ENCODE data around the gene FCHSD2. TPM values are rescaled to one million over a fixed set of nuclear protein-coding genes. Genes with fewer than 3 reads are reported as not detected.
A peak's percentile ranks its signal among the peaks of the same experiment; 100 is the strongest.

Gene FCHSD2
- total and polyA plus RNA-seq, 9 of the 15 experiments (the other 6 are each of a cell fraction or from before 2014, with no cell fraction given) = 1.8 to 14.7 (median 6.4) TPM

GRCh38 chr11:73143126-73143838 is 1.2 kb upstream of the FCHSD2 start (continued):
- no peak for TF ChIP-seq CHD7 (IDR thresholded peaks at IDR 0.05; ENCODE audit: low read depth, low read length)
- TF ChIP-seq, protein P1, sequence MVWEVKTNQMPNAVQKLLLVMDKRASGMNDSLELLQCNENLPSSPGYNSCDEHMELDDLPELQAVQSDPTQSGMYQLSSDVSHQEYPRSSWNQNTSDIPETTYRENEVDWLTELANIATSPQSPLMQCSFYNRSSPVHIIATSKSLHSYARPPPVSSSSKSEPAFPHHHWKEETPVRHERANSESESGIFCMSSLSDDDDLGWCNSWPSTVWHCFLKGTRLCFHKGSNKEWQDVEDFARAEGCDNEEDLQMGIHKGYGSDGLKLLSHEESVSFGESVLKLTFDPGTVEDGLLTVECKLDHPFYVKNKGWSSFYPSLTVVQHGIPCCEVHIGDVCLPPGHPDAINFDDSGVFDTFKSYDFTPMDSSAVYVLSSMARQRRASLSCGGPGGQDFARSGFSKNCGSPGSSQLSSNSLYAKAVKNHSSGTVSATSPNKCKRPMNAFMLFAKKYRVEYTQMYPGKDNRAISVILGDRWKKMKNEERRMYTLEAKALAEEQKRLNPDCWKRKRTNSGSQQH (CRISPR knock-in tag; IDR thresholded peaks at IDR 0.05) = no peak
- no peak for TF ChIP-seq ZNF324 (CRISPR knock-in tag; IDR thresholded peaks at IDR 0.05)
- no peak for TF ChIP-seq TARDBP (IDR thresholded peaks at IDR 0.05)
- no peak for TF ChIP-seq SRSF1 (IDR thresholded peaks at IDR 0.05; ENCODE audit: low read depth, low read length)
- no peak for TF ChIP-seq ZNF764 (CRISPR knock-in tag; IDR thresholded peaks at IDR 0.05; ENCODE audit: low read depth)
- no peak for TF ChIP-seq SUPT5H (IDR thresholded peaks at IDR 0.05)
- TF ChIP-seq ZNF444 (CRISPR knock-in tag; IDR thresholded peaks at IDR 0.05) = no peak
- TF ChIP-seq FIP1L1 (IDR thresholded peaks at IDR 0.05; ENCODE audit: low read depth, low read length, poor library complexity, severe bottlenecking) = no peak
- TF ChIP-seq, protein P2, sequence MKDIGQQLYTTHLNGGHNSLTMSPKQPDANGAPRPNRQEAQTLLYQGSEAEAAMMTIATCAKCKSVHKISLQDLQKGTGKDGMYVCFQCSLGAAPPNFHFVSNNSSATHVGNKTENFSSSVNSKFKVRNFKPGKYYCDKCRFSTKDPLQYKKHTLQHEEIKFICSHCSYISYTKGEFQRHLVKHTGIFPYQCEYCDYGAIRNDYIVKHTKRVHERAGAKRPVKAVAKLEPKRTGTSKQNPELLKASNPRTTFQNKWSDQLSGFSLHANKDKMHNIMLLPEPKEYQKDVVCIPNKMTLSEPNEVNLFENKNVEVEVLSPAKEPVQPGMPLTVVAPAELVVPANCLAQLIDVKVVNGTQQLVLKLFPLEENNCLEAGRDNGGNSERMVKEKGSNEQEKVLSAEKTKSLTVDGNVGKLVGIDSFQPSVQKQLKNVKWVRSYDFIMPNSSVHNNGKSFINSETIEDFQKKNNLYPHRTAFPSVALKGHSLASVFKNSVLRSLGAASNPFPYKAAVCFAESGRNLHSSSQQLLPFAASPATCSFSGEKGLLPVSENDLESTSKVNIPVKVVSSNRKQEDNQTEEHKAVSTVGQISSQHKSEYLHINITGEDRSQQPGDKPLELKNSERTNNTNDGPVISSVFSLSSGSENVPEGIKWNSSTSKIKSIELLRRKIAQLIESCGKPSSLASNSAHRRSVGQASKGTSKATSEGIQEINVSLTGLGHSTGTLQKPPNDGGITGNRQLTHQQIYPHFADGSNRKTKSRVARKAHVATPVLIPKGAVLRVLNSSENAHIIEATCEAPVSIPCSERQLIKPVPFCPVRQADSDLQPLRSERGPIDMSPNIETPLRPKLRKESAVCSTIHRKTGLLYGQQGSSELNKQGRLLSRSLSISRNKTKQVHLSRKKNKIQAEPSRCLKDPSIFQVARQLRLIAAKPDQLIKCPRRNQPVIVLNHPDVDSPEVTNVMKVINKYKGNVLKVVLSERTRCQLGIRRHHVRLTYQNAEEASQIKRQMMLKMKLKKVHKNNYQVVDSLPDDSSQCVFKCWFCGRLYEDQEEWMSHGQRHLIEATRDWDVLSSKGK (CRISPR knock-in tag; IDR thresholded peaks at IDR 0.05) = no peak
- peak; percentile 59; the same call in 1 of the 2 replicates for TF ChIP-seq TEAD4 (IDR thresholded peaks at IDR 0.05; ENCODE audit: low read length)
- no peak for TF ChIP-seq TEAD4 (CRISPR knock-in tag; IDR thresholded peaks at IDR 0.05; ENCODE audit: borderline replicate concordance)

Data from K562 (cell line).